GM10248 (cell line): ENCODE data around the gene MYH14.
A peak's percentile ranks its signal among the peaks of the same experiment; 100 is the strongest.

Experiments
- CTCF ChIA-PET: fragments of 300-600 bp; sonication (Branson Sonifier 250); formaldehyde crosslinking; extraction: SDS; loops from one replicate; lab custom pipeline; 2021; ENCODE audit warnings: antibody characterized with exemption; lab: Yijun Ruan, JAX
- POLR2A ChIA-PET: fragments of 350-650 bp; sonication (Branson Sonifier 250); formaldehyde crosslinking; extraction: SDS; loops from one replicate; lab custom pipeline; 2020; ENCODE audit warnings: antibody characterized with exemption; lab: Yijun Ruan, JAX
- DNase-seq: peaks from one replicate; pipeline ENCODE4 v3.0.0; 2012; ENCODE audit errors: extremely low spot score
- TF ChIP-seq, protein P1 (sequence below): IDR thresholded peaks from 2 replicates; pipeline ENCODE4 v1.5.1; 2012; ENCODE audit warnings: mild to moderate bottlenecking, low read depth; ENCODE audit errors: extremely low read depth, missing control alignments, control extremely low read depth

The MYH14 gene

DNA sequence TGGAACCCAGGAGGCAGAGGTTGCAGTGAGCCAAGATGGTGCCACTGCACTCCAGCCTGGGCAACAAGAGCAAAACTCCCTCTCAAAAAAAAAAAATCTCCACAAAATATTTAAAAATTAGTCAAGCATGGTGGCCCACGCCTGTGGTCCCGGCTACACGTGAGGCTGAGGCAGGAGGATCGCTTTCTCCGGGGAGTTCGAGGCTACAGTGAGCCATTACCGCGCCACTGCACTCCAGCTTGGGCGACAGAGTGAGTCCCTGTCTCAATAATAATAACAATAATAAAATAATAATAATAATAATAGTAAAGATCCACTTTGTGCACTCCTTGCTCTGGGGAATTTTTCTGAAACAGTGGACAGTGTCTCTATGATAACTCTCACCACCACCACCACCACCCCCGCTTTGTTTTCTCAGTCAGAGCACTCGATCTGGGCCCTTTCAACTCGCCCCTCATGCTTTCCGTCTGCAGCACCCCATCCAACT lies 153.3 kb downstream of the MYH14 start:
- CTCF ChIA-PET: interaction anchor here (0.7 to 3.4 kb wide), 38 partner anchors 9 to 565 kb away, joined by 3 to 29 read pairs (median 5); partner anchors contain the start of genes KCNC3, NAPSA, NR1H2 and POLD1
- TF ChIP-seq, protein P1, sequence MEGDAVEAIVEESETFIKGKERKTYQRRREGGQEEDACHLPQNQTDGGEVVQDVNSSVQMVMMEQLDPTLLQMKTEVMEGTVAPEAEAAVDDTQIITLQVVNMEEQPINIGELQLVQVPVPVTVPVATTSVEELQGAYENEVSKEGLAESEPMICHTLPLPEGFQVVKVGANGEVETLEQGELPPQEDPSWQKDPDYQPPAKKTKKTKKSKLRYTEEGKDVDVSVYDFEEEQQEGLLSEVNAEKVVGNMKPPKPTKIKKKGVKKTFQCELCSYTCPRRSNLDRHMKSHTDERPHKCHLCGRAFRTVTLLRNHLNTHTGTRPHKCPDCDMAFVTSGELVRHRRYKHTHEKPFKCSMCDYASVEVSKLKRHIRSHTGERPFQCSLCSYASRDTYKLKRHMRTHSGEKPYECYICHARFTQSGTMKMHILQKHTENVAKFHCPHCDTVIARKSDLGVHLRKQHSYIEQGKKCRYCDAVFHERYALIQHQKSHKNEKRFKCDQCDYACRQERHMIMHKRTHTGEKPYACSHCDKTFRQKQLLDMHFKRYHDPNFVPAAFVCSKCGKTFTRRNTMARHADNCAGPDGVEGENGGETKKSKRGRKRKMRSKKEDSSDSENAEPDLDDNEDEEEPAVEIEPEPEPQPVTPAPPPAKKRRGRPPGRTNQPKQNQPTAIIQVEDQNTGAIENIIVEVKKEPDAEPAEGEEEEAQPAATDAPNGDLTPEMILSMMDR: no peak
- POLR2A ChIA-PET: interaction anchor here (0.6 to 1.4 kb wide), 3 partner anchors 16 to 103 kb away, joined by 3 to 6 read pairs (median 3); partner anchors contain the start of gene KCNC3
- DNase-seq: no peak

GRCh38 chr19:50357178-50358100 lies 154.0 kb downstream of the MYH14 start:
- peak; percentile 70 for DNase-seq
- ChIA-PET CTCF (interaction anchor here (0.6 to 3.4 kb wide), 46 partner anchors 8 to 564 kb away, joined by 3 to 29 read pairs (median 4); partner anchors contain the start of genes GARIN5A, KCNC3, NAPSA and NR1H2), POLR2A (interaction anchor here (0.6 to 1.4 kb wide), 3 partner anchors 16 to 103 kb away, joined by 3 to 6 read pairs (median 3); partner anchors contain the start of gene KCNC3)
- TF ChIP-seq, protein P1: peak; percentile 70

DNA sequence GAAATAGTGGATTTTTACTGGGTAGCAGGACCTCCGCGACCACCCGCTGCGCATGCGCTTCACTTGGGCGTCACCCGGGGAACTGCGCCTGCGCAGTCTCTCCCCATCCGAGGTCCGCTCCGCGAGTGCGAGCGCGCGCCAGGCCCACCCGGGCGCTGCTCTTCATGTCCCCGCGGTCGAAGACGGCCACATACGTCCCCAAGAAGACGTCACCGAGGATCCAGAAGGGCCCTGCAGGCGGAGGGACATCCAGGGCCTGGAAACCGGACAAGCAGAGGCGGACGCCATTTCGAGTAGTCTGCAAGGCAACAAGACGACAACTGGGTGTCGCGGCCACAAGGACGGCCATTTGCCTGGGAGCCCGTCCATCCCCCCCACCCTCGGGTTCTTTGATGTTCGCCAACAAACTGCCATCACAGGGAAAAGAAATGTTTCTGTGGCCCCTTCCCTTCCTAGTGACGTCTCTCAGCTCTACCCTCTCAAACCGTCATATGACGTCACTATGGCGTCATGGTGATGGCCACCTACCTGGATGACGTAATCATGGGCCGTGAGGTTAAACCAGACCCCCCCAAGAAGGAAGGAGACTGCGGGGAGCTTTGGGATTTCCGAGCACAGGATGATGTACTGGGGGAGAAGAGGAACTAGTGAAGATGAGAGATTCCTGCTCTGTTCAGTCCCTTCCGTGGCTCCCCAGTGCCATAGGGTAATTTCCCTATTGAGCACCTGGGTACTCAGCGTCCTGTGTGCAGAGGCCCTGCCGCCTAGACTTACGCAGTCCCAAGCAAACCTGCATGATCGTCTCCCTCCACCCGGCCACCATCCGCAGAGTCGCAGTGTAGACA lies 155.3 kb downstream of the MYH14 start:
- TF ChIP-seq, protein P1: no peak
- CTCF ChIA-PET: interaction anchor here (0.9 to 3.4 kb wide), 9 partner anchors 8 to 737 kb away, joined by 3 to 29 read pairs (median 5); partner anchors contain the start of gene POLD1
- POLR2A ChIA-PET: interaction anchor here (0.5 kb wide), 1 partner anchor 16 kb away, joined by 5 read pairs; no protein-coding TSS in a partner anchor
- DNase-seq: peak; percentile 91

GRCh38 chr19:50359328-50359818 lies 156.0 kb downstream of the MYH14 start:
- POLR2A ChIA-PET: no interaction called here
- TF ChIP-seq, protein P1: no peak
- CTCF ChIA-PET: interaction anchor here (0.9 to 3.4 kb wide), 5 partner anchors 9 to 736 kb away, joined by 3 to 29 read pairs (median 5); no protein-coding TSS in a partner anchor
- DNase-seq: no peak
